SH-SY5Y (cell line): ENCODE data around the gene TAOK3.

Experiments used
- GATA2 ChIP-seq: IDR thresholded peaks from 2 replicates; pipeline ENCODE4 v1.6.1; 2011; ENCODE audit warnings: mild to moderate bottlenecking, low read depth, low read length
- GATA3 ChIP-seq: IDR thresholded peaks from 2 replicates; pipeline ENCODE4 v1.6.1; 2011; ENCODE audit warnings: low read depth, mild to moderate bottlenecking, low read length, moderate library complexity

GRCh38 chr12:118334939-118335567 lies 37.7 kb downstream of the TAOK3 start:
- TF ChIP-seq GATA2 = no peak
- TF ChIP-seq GATA3 = no peak
